GM20431 (cell line): ENCODE results near the gene ZSWIM1.
"Not testable (repeated sequence)": the region's sequence is repeated elsewhere in the genome, so short reads cannot be mapped to it uniquely, and the experiment has no call there.

ENCODE experiments used
- in situ Hi-C: fragments of 300-500 bp; cut with MseI, MboI; formaldehyde crosslinking; loops from one replicate; pipeline ENCODE4 v1.15.0; 2020; ENCODE audit warnings: low sequenced_read_pairs; ENCODE audit not compliant: unreplicated experiment

The ZSWIM1 gene

DNA sequence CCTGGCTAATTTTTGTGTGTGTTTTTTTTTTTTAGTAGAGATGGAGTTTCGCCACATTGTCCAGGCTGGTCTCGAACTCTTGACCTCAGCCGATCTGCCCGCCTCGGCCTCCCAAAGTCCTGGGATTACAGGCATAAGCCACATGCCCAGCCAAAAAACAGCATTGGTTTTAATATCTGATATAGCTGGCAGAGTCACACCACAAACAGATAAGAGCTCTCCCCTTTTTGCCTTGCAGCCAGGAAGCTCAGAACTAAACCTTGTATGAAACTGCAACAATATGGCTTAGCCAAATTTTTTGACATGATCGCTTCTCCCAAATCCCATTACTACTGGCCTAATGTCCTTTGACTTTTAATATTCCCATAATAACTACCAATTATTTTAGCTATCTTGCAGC is 28.7 kb upstream of the ZSWIM1 start:
- in situ Hi-C loops, result no loop called here

DNA sequence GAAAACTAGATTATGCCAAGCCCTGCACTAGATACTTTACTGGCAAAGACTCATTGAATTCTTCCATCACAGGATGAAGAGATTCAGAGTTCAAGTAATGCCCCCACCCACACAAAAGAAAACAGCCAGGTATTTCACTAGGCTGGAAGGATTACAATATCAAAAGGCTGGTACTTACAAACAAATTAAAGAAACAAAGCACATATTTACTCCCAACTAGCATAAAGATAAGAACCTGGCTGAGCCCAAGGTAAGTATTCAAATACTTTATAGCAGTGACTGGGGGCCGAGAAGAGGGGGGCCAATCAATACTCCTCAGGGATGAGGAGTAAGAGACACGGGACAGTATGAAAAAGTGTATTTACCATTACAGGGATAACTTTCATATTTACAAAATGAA is 27.5 kb upstream of the ZSWIM1 start:
- in situ Hi-C loops, result no loop called here

DNA sequence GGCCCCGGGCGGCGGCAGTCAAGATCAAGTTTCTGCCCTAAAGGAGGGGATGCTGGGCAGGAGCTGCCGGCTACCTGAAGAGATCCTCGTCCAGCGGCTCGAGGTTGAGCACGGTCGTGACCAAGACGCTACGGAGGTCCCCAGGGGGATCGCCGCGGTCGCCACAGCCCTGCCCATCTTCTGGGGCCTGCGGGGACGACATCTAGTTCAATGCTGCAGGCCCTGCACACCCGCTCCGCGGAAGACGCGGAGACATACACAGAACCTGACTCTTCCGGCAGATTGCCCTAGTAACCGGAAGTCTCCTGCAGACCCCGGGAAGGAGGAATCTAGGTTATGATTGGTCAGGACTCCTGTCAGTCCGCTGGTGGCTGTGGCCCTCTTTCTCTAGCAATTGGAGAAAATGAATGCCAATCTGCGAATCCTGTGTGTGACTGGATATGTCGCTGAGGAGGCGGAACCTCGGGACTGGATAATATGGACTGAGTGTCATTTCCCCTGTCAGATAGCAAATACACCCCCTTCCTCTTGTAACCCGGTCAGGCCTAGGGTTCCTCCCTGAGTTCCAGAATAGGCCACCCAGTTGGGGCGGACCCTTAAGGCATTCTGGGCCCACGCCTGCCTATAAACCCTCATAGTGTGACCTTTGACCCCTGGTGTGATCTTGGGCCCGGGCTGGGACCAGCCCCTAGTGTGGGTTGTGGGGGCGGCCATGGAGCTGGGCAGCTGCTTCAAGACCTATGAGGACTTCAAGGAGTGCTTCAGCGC is 23.7 kb upstream of the ZSWIM1 start, which contains the start of the genes ACOT8 and ZSWIM3:
TSS of gene ACOT8 (minus strand) at position 279 of the 768 bp plus-strand sequence. CDS start at position 202, 77 bp downstream.
TSS of gene ZSWIM3 (plus strand) at position 501 of the 768 bp plus-strand sequence. CDS start at position 713, 212 bp downstream.
- in situ Hi-C loops, result no loop called here

DNA sequence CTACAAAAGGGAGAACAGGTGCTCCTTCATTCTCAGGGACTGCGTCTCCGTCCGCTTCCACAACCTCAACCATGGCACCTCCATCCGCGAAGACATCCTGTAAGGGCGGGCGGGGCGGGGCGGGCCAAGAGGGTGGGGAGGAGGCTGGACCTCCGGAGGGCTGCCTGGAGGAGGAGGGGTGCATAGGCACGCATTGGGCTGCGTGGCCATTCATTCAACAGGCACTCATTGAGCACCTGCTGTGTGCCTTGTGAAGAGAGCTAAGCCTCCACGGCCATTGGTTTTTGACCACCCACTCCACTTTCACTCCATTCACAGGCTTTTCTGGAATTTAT is 23.2 kb upstream of the ZSWIM1 start:
- in situ Hi-C loops, result no loop called here

DNA sequence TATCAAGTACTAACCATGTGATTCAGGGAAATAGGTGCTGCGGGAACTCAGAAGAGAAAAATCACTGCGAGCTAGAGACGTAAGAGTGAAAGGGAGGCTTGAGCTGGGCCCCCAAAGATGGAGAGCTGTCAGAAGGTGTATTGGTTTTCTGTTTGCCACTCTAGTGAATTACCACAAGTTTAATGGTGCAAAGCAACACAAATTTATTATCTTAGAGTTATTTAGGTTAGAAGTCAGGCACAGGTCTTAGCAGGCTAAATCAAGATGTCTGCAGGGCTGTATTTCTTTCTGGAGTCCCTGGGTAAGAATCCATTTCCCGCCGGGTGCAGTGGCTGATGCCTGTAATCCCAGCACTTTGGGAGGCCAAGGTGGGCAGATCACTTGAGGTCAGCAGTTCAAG is 21.1 kb upstream of the ZSWIM1 start:
- in situ Hi-C loops, result no loop called here

DNA sequence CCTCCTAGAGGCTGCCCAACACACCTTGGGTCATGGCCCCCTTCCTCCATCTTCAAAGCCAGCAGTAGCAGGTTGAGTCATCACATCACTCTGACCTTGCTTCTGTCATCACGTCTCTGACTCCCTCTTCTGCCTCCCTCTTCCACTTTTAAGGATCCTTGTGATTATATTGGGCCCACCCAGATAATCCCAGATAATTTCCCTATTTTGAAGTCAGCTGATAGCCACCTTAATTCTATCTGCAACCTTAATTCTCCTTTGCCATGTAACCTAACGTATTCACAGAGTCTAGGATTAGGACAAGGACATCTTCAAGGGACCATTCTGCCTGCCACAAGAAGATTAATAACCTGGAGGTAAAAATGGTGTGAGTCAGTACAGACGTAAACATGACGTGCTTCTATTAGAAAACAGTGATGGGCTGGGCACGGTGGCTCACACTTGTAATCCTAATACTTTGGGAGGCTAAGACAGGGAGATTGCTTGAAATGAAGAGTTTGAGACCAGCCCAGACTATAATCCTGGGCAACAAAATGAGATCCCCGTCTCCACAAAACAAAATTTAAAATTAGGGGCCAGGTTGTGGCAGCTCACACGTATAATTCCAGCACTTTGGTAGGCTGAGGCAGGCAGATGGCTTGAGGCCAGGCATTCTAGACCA is 20.3 kb upstream of the ZSWIM1 start:
- in situ Hi-C loops, result no loop called here

DNA sequence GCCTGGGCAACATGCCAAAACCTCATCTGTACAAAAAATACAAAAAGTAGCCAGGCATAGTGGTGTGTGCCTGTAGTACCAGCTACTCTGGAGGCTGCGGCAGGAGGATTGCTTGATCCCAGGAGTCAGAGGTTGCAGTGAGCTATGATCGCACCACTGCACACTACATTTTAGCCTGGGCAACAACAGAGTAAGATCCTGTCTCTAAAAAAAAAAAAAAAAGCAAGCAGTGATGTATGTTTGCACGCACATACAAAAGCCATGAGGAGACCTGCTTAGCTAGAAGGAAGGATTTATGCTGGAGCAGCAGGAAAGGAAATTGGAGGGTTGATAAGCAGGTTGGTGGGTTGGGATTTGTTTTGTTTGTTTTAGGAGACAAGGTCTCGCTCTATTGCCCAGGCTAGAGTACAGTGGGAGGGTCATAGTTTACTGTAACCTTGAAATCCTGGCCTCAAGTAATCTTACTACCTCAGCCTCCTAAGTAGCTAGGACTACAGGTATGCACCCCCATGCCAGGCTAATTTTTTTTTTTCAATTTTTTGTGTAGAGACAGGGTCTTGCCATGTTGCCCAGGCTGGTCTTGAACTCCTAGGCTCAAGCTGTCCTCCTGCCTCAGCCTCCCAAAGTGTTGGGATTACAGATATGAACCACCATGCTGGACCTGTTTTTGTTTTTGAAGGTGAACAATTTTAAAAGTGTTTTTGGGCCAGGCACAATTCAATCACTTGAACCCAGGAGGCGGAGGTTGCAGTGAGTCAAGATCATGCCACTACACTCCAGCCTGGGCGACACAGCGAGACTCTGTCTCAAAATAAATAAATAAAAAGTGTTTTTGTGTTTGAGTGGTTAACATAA is 19.6 kb upstream of the ZSWIM1 start:
- in situ Hi-C loops, result no loop called here

DNA sequence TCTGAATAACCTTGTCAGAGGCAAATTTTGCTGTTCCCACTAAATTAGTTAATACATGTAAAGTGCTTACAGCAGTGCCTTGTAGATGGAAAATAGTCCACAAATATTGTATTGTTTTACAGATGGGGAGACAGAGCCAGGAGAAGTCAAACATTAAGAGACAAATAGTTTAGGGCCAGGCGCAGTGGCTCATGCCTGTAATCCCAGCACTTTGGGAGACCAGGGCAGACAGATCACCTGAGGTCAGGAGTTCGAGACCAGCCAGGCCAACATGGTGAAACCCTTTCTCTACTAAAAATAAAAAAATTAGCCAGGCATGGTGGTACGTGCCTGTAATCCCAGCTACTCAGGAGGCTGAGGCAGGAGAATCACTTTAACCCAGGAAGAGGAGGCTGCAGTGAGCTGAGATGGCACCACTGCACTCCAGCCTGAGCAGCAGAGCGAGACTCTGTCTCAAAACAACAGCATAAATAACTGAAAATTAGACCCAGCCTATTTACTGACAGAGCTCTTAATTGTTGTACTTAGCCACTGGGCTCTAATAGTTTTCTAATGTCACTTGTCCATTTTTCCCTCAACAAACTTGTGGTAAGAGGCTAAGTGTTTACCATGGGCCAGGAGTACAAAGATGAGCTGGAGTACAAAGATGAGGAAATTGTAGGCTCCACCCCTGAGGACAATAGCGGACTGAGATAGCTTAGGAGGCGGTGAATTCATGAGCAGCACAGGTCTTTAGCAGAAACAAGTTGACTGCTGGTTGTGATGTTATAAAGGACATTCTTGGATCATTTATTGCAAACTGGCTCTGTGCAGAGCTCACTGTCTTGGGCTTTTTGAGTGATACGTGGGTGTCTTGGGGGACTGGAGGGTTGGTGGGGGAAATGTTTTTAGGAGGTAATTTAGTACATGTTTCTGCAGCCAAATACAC is 17.2 kb upstream of the ZSWIM1 start:
- in situ Hi-C loops, result no loop called here

DNA sequence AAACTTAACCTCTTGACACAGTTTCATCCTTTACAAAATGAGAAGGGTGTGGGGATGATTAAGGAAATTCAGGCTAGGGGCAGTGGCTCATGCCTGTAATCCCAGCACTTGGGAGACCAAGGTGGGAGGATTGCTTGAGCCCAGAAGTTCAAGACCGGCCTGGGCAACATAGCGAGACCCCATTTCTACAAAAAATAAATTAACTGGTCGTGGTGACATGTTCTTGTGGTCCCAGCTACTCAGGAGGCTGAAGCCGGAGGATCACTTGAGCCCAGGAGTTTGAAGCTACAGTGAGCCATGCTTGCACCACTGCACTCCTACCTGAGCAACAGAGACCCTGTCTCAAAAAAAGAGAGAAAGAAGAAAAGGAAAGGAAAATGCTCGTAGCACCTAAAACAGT is 14.6 kb upstream of the ZSWIM1 start:
- in situ Hi-C loops, result no loop called here

DNA sequence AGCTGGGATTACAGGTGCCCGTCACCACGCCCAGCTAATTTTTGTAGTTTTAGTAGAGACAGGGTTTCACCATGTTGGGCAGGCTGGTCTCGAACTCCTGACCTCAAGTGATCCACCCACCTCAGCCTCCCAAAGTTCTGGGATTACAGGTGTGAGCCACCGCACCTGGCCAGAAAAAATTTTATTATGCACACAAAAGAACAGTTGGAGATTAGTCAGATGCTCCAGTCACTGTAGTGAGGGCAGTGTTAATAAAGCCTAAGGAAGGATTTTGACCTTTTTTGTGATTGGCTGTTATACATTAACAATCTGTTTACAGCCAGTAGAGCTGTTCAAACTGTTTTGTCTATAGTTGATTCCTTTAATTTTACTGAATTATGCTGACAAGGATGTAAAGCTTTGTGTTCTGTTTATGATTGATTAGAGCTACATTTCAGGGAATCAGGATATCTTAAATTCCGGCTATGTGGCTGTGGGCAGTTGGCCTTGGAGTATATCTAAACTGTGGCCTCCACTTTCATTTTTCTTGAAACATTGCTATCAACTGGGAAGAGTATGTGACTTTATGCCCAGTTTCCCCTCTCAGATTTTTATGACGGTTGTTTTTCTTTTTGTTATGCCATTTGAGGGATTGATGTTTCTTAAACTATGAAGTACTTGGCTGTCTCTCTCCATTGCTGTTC is 13.8 kb upstream of the ZSWIM1 start:
- in situ Hi-C loops, result no loop called here

DNA sequence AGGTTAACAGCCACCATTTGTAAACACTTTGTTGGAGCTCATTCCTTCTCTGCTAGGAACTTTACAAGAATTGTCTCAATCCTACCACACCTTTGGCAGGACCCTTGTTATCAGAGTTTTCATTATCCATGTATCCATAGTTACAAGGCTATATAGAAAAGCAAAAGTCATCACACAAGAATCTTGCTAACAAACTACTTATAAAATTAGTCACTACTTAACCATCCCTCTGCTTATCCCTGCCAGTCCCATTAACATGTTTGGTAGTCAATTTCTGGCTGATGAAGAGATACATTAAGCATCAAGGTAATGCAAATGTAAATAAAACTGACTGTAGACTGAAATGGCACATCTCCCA is 13.2 kb upstream of the ZSWIM1 start:
- in situ Hi-C loops, result no loop called here

DNA sequence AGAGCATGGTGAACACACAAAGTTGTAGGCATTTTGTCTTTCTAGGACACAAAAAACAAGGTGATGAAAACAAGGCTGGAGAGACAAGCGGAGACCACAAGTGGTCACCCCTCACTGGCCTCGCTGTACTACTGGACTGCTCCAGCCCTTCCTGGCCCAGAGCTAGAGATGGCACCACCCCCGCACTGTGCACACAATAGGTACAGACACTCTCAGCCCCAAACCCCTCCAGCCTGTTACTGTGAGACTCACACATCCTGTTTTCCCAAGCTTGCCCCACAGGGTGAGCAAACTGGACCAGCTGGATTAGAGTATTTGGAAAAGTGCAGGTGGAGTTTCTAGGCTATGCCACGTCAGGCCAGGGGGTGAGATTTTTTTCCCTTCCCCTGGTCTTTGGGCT is 8.4 kb upstream of the ZSWIM1 start:
- in situ Hi-C loops, result no loop called here

DNA sequence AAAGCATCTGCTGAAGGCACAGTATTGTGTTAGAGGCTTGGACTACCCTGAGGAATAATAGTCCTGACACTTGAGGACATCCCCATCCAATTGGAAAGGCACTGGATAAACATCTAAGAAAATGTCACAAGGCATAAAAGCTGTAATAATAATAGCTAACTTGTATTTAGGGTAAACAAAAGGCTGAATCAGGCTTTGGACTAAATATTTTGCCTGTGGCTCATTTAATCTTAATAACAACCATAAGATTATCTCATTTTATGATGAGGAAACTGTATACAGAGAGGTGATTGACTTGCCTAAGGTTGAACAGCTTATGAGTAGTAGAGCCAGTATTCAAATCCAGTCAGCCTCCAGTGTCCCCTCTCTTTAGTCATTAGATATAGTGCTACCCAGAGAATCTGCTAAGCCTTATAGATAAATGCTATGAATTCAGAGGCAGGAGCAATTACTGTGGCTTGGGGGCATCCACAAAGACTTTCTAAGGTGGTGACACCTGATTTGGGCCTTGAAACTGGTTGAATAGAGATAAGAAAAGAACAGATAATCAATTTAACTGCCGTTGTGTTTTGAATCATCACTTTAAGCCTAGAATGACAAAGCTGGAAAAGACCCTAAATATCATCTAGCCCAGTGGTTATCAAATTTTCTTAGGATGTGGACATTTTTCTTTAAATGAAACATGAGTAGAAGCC is 7.5 kb upstream of the ZSWIM1 start:
- in situ Hi-C loops, result no loop called here

DNA sequence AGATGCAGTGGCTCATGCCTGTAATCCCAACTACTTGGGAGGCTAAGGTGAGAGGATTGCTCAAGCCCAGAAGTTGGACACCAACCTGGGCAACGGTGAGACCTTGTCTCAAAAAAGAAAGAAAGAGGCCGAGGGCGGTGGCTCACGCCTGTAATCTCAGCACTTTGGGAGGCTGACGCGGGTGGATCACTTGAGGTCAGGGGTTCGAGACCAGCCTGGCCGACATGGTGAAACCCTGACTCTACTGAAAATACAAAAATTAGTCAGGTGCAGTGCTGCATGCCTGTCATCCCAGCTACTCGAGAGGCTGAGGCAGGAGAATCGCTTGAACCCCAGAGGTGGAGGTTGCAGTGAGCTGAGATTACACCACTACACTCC is 6.9 kb upstream of the ZSWIM1 start:
- in situ Hi-C loops, result not testable (repeated sequence)

DNA sequence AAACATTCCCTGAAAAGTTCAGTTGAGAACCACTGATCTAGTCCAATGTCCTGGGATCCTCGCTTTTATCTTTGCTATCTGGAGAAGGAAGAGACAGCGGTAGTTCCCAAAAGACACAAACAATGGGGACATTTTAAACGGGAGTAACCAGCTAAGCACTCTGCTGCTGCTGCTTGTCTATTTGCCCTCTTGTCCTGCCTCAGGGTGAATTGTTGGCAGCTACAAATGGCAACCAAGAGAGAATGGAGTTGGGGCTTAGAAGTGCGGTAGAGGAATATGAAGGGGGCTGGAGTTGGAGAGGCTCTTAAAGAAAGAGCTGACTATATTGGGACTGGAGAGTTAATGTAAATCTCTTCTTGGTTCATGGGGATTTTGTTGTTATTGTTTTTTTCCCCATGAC is 6.5 kb upstream of the ZSWIM1 start:
- in situ Hi-C loops, result no loop called here

DNA sequence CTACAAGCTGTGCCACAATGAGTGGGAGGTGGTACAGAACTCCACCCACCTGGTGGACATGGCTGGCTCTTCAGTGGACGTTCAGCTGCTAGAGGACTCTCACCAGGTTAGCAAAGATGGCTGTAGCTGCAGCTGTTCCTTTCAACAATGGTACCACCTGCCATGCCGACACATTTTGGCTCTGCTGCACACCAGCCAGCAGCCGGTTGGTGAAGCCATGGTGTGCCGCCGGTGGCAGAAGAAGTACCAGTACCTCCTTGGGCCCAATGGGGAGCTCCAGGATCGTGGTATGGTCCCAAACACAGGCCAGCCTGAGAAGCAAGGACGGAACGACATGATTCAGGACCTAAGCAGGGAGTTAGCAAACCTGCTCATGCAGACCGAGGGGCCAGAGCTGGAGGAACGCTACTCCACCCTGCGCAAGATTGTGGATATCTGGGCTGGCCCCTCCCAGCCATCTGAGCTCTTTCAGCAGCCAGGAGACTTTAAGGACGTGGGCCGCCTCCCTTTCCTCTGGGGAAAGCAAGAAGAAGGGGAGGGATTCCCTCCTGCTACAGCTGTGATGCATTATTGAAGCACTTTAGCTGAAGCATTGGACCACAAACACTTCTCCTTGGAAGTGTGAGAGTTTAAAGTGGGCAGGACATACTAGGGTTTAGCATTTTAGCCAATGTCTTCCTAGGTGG is 2.8 kb upstream of the ZSWIM1 start:
- in situ Hi-C loops, result no loop called here

DNA sequence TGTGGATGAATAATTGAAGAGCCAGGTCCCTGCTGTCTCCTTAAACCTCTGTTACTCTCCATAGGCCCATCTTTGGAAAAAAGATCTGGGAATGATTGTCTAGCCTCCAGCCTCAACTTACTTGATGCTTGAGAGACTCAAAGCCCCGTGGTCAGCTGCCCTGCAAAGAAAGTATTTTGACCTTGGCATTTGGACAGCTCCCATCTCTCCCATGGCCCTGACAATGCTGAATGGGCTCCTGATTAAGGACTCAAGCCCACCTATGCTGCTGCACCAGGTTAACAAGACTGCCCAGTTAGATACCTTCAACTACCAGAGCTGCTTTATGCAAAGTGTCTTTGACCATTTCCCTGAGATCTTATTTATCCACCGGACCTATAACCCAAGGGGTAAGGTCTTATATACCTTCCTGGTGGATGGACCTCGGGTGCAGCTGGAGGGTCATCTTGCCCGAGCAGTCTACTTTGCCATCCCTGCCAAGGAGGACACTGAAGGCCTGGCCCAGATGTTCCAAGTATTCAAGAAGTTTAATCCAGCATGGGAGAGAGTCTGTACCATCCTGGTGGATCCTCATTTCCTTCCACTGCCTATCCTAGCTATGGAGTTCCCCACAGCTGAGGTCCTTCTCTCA is 1.6 kb downstream of the ZSWIM1 start:
- in situ Hi-C loops, result no loop called here

DNA sequence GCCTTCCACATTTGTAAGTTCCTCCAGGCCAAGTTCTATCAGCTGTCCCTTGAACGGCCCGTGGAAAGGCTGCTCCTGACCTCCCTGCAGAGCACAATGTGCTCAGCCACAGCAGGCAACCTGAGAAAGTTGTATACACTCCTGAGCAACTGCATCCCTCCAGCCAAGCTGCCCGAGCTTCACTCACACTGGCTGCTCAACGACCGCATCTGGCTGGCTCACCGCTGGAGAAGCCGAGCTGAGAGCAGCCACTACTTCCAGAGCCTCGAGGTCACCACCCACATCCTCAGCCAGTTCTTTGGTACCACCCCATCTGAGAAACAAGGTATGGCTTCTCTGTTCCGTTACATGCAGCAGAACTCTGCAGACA is 2.1 kb downstream of the ZSWIM1 start:
- in situ Hi-C loops, result no loop called here
